Neural progenitor cell (in vitro differentiated cells): Measurements from ENCODE around the gene PRDM10. TPM values are rescaled to one million over a fixed set of nuclear protein-coding genes. Genes with fewer than 3 reads are reported as not detected.

Experiments
- DNase-seq: peaks from one replicate; pipeline ENCODE4 v3.0.0-alpha.2; 2016; ENCODE audit warnings: low spot score
- H2AFZ ChIP-seq: fragments of 200-600 bp; sonication (generic); replicated peaks from 2 replicates; pipeline ENCODE4 v1.6.1; 2016; ENCODE audit warnings: antibody characterized with exemption
- H3F3A ChIP-seq: fragments of 200-600 bp; sonication (generic); 2 replicates; pipeline ENCODE4 v1.6.1; 2016; ENCODE audit warnings: antibody characterized with exemption, low read depth
- H3K27ac ChIP-seq: fragments of 200-600 bp; sonication (generic); 2 replicates; pipeline ENCODE4 v1.5.1; 2016; ENCODE audit warnings: mild to moderate bottlenecking
- H3K27me3 ChIP-seq: fragments of 200-600 bp; sonication (generic); 2 replicates; pipeline ENCODE4 v1.6.1; 2016; ENCODE audit warnings: mild to moderate bottlenecking, moderate library complexity
- H3K36me3 ChIP-seq: fragments of 200-600 bp; sonication (generic); 2 replicates; pipeline ENCODE4 v1.5.1; 2016
- H3K4me1 ChIP-seq: fragments of 200-600 bp; sonication (generic); 2 replicates; pipeline ENCODE4 v1.6.1; 2016; ENCODE audit warnings: mixed run types
- H3K4me2 ChIP-seq: fragments of 200-600 bp; sonication (generic); 2 replicates; pipeline ENCODE4 v1.6.1; 2016
- H3K4me3 ChIP-seq: fragments of 200-600 bp; sonication (generic); 2 replicates; pipeline ENCODE4 v1.5.1; 2016
- H3K79me2 ChIP-seq: fragments of 200-600 bp; sonication (generic); 2 replicates; pipeline ENCODE4 v1.6.1; 2016; ENCODE audit warnings: low read depth
- H3K9ac ChIP-seq: fragments of 200-600 bp; sonication (generic); 2 replicates; pipeline ENCODE4 v1.6.1; 2016
- H3K9me3 ChIP-seq: fragments of 200-600 bp; sonication (generic); 2 replicates; pipeline ENCODE4 v1.5.1; 2016; ENCODE audit warnings: low read depth
- H4K20me1 ChIP-seq: fragments of 200-600 bp; sonication (generic); 2 replicates; pipeline ENCODE4 v1.6.1; 2016; ENCODE audit warnings: low read depth
- H3K27ac Mint-ChIP-seq: 3 replicates; pipeline ENCODE4 v1.8.0; 2021; ENCODE audit warnings: mixed read lengths
- H3K27me3 Mint-ChIP-seq: 2 replicates; pipeline ENCODE4 v1.8.0; 2022; ENCODE audit warnings: low read depth, mild to moderate bottlenecking, inconsistent platforms, moderate library complexity, mixed read lengths; ENCODE audit not compliant: insufficient read depth
- H3K36me3 Mint-ChIP-seq: 3 replicates; pipeline ENCODE4 v1.8.0; 2021; ENCODE audit warnings: mixed read lengths
- H3K4me1 Mint-ChIP-seq: 3 replicates; pipeline ENCODE4 v1.8.0; 2021; ENCODE audit warnings: mixed read lengths
- H3K4me3 Mint-ChIP-seq: 3 replicates; pipeline ENCODE4 v1.8.0; 2021; ENCODE audit warnings: mild to moderate bottlenecking, moderate library complexity, mixed read lengths
- H3K9me3 Mint-ChIP-seq: 3 replicates; pipeline ENCODE4 v1.8.0; 2020; ENCODE audit warnings: mixed read lengths
- CTCF ChIP-seq: fragments of 200-600 bp; sonication (generic); IDR thresholded peaks from 2 replicates; pipeline ENCODE4 v1.5.1; 2017; ENCODE audit warnings: antibody characterized with exemption, mild to moderate bottlenecking
- EZH2 ChIP-seq: fragments of 200-600 bp; sonication (generic); IDR thresholded peaks from 2 replicates; pipeline ENCODE4 v1.6.1; 2017; ENCODE audit warnings: antibody characterized with exemption, mild to moderate bottlenecking, moderate library complexity
- EZH2phosphoT487 ChIP-seq: fragments of 200-600 bp; sonication (generic); IDR thresholded peaks from 2 replicates; pipeline ENCODE4 v1.6.1; 2017; ENCODE audit warnings: antibody characterized with exemption
- total RNA-seq: library from RNA; depleted of rRNA; stranded (reverse); fragments of >200 nt; gene quantifications from 2 replicates; pipeline ENCODE4 v1.2.3, GENCODE V29; 2015; ENCODE audit warnings: low replicate concordance

Gene PRDM10
- total RNA-seq, 1 donor from 2014 or later: 16.3 TPM

GRCh38 chr11:129932381-129933067 is 70.1 kb downstream of the PRDM10 start:
- TF ChIP-seq CTCF (no peak), EZH2 (no peak), EZH2phosphoT487 (no peak)
- H3K4me1 ChIP-seq: no peaks in the 10 kb centered on the region
- no peaks in the 10 kb centered on the region for H3K36me3 ChIP-seq
- Mint-ChIP-seq H3K27me3 (no peaks in the 10 kb centered on the region), H3K9me3 (no peaks in the 10 kb centered on the region), H3K27ac (no peak overlapping the region), H3K36me3 (peaks cover 23% of the 10 kb centered on the region), H3K4me1 (peaks cover 6% of the 10 kb centered on the region), H3K4me3 (no peak overlapping the region)
- H3K27me3 ChIP-seq: no peaks in the 10 kb centered on the region
- no peaks in the 10 kb centered on the region for H3K79me2 ChIP-seq
- no peaks in the 10 kb centered on the region for H3F3A ChIP-seq
- H3K4me3 ChIP-seq: no peak overlapping the region
- no peak overlapping the region for H3K4me2 ChIP-seq
- no peak overlapping the region for H2AFZ ChIP-seq
- no peak overlapping the region for H3K27ac ChIP-seq
- no peak overlapping the region for H3K9ac ChIP-seq
- no peak for DNase-seq
- H3K9me3 ChIP-seq: no peaks in the 10 kb centered on the region
- H4K20me1 ChIP-seq: no peaks in the 10 kb centered on the region

- Histone ChIP-seq H3K4me1 (no peaks in the 10 kb centered on the region), H2AFZ (no peak overlapping the region), H3K9ac (no peak overlapping the region), H3F3A (no peaks in the 10 kb centered on the region), H4K20me1 (no peaks in the 10 kb centered on the region), H3K79me2 (no peaks in the 10 kb centered on the region), H3K4me3 (no peak overlapping the region), H3K27me3 (no peaks in the 10 kb centered on the region), H3K36me3 (no peaks in the 10 kb centered on the region), H3K27ac (no peak overlapping the region), H3K4me2 (no peak overlapping the region), H3K9me3 (no peaks in the 10 kb centered on the region)
- no peaks in the 10 kb centered on the region for H3K27me3 Mint-ChIP-seq
- H3K4me3 Mint-ChIP-seq: no peak overlapping the region
- no peak for TF ChIP-seq EZH2phosphoT487
- no peak for TF ChIP-seq EZH2
- no peak for TF ChIP-seq CTCF
- no peak for DNase-seq
- H3K27ac Mint-ChIP-seq: no peak overlapping the region
- no peaks in the 10 kb centered on the region for H3K9me3 Mint-ChIP-seq
- H3K4me1 Mint-ChIP-seq: peaks cover 4% of the 10 kb centered on the region
- peaks cover 23% of the 10 kb centered on the region for H3K36me3 Mint-ChIP-seq
These were observed 71.9 kb downstream of the PRDM10 start for GRCh38 chr11:129930743-129931142.

GRCh38 chr11:129930296-129930695 is 72.3 kb downstream of the PRDM10 start:
- no peak overlapping the region for H3K9ac ChIP-seq
- no peaks in the 10 kb centered on the region for H3K9me3 Mint-ChIP-seq
- no peaks in the 10 kb centered on the region for H3K27me3 ChIP-seq
- no peak overlapping the region for H3K27ac ChIP-seq
- H2AFZ ChIP-seq: no peak overlapping the region
- peaks cover 22% of the 10 kb centered on the region for H3K36me3 Mint-ChIP-seq
- H3K4me3 ChIP-seq: no peak overlapping the region
- peaks cover 4% of the 10 kb centered on the region for H3K4me1 Mint-ChIP-seq
- H4K20me1 ChIP-seq: no peaks in the 10 kb centered on the region
- no peak overlapping the region for H3K4me3 Mint-ChIP-seq
- no peaks in the 10 kb centered on the region for H3K9me3 ChIP-seq
- H3K27me3 Mint-ChIP-seq: no peaks in the 10 kb centered on the region
- no peaks in the 10 kb centered on the region for H3K36me3 ChIP-seq
- no peak for DNase-seq
- H3K4me2 ChIP-seq: no peak overlapping the region
- TF ChIP-seq EZH2: no peak
- TF ChIP-seq CTCF: no peak
- no peak for TF ChIP-seq EZH2phosphoT487
- no peak overlapping the region for H3K27ac Mint-ChIP-seq
- H3K79me2 ChIP-seq: no peaks in the 10 kb centered on the region
- H3F3A ChIP-seq: no peaks in the 10 kb centered on the region
- H3K4me1 ChIP-seq: no peaks in the 10 kb centered on the region
